Heart right ventricle (tissue), 16 donors: ENCODE data around the gene SMTN. TPM values are rescaled to one million over a fixed set of nuclear protein-coding genes. Genes with fewer than 3 reads are reported as not detected.
A peak's percentile ranks its signal among the peaks of the same experiment; 100 is the strongest.

Experiments
- ATAC-seq, 8 donors: fragments of 200-7000 bp; cut with Tn5 transposase; one replicate each; pipeline ENCODE4 v1.9.1; 2020; ENCODE audit warnings: mild to moderate bottlenecking in 8 of 8, moderate library complexity in 8 of 8, moderate number of reproducible peaks in 1 of 8
- DNase-seq, 2 donors: peaks; one replicate each; pipeline ENCODE4 v3.0.0-alpha.2; 2020
- H3K27ac ChIP-seq, 10 donors: fragments of 200-600 bp; sonication (generic) in 2 of 10; one replicate each; pipeline versions ENCODE4 v1.5.0 to v1.8.0; 2020 to 2022; ENCODE audit warnings: mild to moderate bottlenecking in 3 of 10
- H3K27me3 ChIP-seq, 7 donors: fragments of 200-600 bp; one replicate each; pipeline ENCODE4 v1.8.0; 2021 to 2022; ENCODE audit warnings: mild to moderate bottlenecking in 2 of 7
- H3K36me3 ChIP-seq, 9 donors: fragments of 200-600 bp; sonication (generic) in 1 of 9; one replicate each; pipeline versions ENCODE4 v1.5.0 to v1.8.0; 2020 to 2022; ENCODE audit warnings: mild to moderate bottlenecking in 2 of 9
- H3K4me1 ChIP-seq, 9 donors: fragments of 200-600 bp; sonication (generic) in 1 of 9; one replicate each; pipeline versions ENCODE4 v1.5.0 to v1.8.0; 2020 to 2022; ENCODE audit warnings: mild to moderate bottlenecking in 4 of 9
- H3K4me3 ChIP-seq, 10 donors: fragments of 200-600 bp; sonication (generic) in 2 of 10; one replicate each; pipeline versions ENCODE4 v1.5.0 to v1.8.0; 2020 to 2022; ENCODE audit warnings: mild to moderate bottlenecking in 7 of 10, moderate library complexity in 2 of 10
- H3K9me3 ChIP-seq, 11 donors: fragments of 200-600 bp in 10 of 11; sonication (generic) in 2 of 11; one replicate each; pipeline versions ENCODE4 v1.5.0 to v1.8.0; 2013 to 2022; ENCODE audit warnings: mild to moderate bottlenecking in 2 of 11, control low read depth in 1 of 11, moderate library complexity in 1 of 11
- WGBS, 2 donors: extraction: QIAGEN DNeasy Blood & Tissue Kit; methylation state at CpG; one replicate each; pipeline ENCODE4 v1.1.7; 2013; ENCODE audit warnings: inconsistent platforms in 1 of 2; 5-methylcytosine and 5-hydroxymethylcytosine counted together
- intact Hi-C, 10 donors: fragments of 100-400 bp; cut with DNase I; formaldehyde crosslinking; loops; one replicate each; pipeline versions ENCODE4 v1.11.1 to v1.14.2; 2022
- polyA plus RNA-seq, 2 donors: library from polyadenylated mRNA; stranded (reverse); fragments of 200-250 nt; gene quantifications; one replicate each; pipeline ENCODE4 v1.2.3, GENCODE V29; 2013
- total RNA-seq, 10 donors: library from RNA; stranded (reverse); fragmentation: NEBNext Ultra II Directional in 3 of 10; extraction: Animal tissue kit (Norgen Biotek cat#: 25700) in 3 of 10; gene quantifications; one replicate each; pipeline versions ENCODE4 v1.2.1 to v1.2.4, GENCODE V29; 2021 to 2023
- TF ChIP-seq, protein P1 (sequence below), 9 donors: fragments of 200-600 bp; sonication (generic) in 2 of 9; IDR thresholded peaks; one replicate each; pipeline versions ENCODE4 v1.5.0 to v1.8.0; 2021 to 2022; ENCODE audit warnings: antibody characterized with exemption in 9 of 9, mild to moderate bottlenecking in 5 of 9, moderate library complexity in 1 of 9
- donor health status: Arrhythmogenic right ventricular cardiomyopathy.
- donor health status: ischemic (EF 13 %, LVEDD 7.1; RV severe dilation, severe dysfunction).
- donor health status: healthy with polysubstance abuse.
- donor health status: DM: no; HTN: yes; CAD: no.
- donor health status: DM: no; HTN: no; CAD: no.
- donor health status: ischemic (EF 25% LVEDD 6.9; RV normal size, moderate dysfunction).
- donor health status: ischemic (EF 25% LVEDD 5.7; RV mildly dilated, moderate dysfunction).
- donor health status: healthy.
- donor health status: DM: yes; HTN: yes; CAD: no.
- donor health status: Ischemic cardiomyopathy.
- donor health status: ischemic (EF 35%, LVEDD 5.7; RV mildly dilated, moderate dysfunction).
- donor health status: nonischemic (EF 11% LVEDD 7.7; RV severe dilation, severe dysfunction).
- donor health status: DM: yes; HTN: yes; CAD: no.
- donor health status: PGD.
- donor health status: ischemic (EF 29% LVEDD 5.4; RV normal size, mild dysfunction).
- donor health status: nonischemic (EF 23%, LVEDD 6.1; RV moderate dilation, normal function).

Gene SMTN
- total and polyA plus RNA-seq, 12 donors = 64.2 to 398 (median 204) TPM

DNA sequence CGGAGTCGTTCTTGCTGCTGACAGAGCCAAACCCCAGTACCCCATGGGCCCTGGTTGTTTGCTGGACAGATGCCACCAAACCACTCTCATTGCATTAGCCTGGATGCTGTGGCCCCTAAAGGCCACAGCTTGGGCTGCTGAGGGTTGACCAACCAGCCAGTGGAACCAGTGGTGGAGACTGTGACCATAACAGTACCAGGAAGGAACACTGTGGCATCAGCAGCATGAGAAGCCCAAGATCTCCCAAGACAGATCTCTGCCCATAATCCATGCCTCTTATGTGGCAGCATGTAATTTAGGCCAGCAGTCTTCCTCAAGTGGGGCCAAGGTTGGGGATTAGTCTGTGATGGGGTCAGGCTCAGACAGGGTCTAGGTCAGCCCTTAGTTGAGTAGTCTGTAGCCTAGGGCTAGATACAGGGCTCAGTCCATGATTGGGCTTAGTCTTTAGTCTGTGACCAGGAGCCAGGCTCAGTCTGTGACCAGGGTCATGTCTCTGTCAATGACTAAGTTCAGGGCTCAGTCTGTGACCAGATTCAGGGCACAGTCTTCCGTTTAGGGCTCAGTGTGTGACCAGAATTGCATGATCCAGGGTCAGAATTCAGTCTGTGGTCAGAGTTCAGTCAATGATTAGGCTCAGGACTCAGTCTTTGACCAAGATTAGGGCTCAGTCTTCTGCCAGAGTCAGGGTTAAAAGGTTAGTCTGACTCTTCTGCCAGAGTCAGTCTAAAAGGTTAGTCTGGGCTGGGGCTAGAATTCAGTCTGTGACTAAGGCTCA, 37.1 kb downstream of the SMTN start:
- TF ChIP-seq, protein P1, sequence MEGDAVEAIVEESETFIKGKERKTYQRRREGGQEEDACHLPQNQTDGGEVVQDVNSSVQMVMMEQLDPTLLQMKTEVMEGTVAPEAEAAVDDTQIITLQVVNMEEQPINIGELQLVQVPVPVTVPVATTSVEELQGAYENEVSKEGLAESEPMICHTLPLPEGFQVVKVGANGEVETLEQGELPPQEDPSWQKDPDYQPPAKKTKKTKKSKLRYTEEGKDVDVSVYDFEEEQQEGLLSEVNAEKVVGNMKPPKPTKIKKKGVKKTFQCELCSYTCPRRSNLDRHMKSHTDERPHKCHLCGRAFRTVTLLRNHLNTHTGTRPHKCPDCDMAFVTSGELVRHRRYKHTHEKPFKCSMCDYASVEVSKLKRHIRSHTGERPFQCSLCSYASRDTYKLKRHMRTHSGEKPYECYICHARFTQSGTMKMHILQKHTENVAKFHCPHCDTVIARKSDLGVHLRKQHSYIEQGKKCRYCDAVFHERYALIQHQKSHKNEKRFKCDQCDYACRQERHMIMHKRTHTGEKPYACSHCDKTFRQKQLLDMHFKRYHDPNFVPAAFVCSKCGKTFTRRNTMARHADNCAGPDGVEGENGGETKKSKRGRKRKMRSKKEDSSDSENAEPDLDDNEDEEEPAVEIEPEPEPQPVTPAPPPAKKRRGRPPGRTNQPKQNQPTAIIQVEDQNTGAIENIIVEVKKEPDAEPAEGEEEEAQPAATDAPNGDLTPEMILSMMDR (IDR thresholded peaks at IDR 0.05) = no peak
- Histone ChIP-seq H3K4me1 (peaks cover 3 to 45% (median 27%) of the 10 kb centered on the region in 9 donors), H3K27ac (peak overlapping the region; percentile 56 to 93 (median 86)), H3K4me3 (no peak overlapping the region), H3K36me3 (no peaks in the 10 kb centered on the region), H3K9me3 (no peaks in the 10 kb centered on the region), H3K27me3 (no peaks in the 10 kb centered on the region)
- 65 to 74% methylated on average over 3 of the region's 3 CpGs for WGBS, 2 donors
- ATAC-seq (no peak), DNase-seq (no peak)
- intact Hi-C loops = loop anchor here in 1 of 10 donors (5.0 kb wide), 1 partner anchor 39 kb away; no protein-coding TSS in a partner anchor

DNA sequence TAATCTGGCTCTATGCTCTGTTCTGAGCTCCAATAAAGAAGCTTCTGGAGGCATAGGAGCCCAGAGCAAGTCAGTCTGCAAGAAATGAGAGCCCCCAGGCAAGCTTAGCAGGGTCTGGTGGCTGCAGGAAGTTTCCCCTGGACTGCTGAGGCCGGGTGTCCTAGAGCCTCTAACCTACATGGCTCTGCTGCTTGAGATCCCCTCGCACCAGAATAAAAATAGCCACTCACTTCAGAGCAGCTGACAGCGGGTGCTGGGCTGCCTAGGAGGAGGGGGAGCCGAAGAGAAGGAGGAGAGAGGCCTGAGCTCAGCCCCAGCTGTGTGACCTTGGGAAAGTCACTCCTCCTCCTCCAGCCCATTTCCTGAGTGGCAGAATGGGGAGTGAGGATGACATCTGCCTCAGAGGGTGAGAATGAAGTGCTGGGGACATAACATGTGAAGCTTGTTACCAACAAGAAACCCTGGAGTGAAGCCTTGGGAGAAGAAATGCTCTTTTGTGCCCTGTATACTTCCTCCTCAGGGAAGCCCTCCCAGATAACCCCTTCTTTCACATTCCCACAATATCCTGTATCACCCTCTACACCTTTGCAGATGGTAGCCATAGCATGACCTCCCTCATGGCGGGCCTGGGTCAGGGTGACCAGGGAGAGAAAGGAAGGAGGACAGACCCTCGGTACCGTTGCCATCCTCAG, 38.1 kb downstream of the SMTN start:
- H3K27ac ChIP-seq = peak overlapping the region; percentile 56 to 93 (median 86)
- peaks cover 3 to 50% (median 31%) of the 10 kb centered on the region in 9 donors for H3K4me1 ChIP-seq
- no peaks in the 10 kb centered on the region for H3K9me3 ChIP-seq
- H3K27me3 ChIP-seq = no peaks in the 10 kb centered on the region
- DNase-seq (peak; percentile 58), ATAC-seq (peak; percentile 77 to 93 (median 86))
- intact Hi-C loops = loop anchor here in 1 of 10 donors (5.0 kb wide), 1 partner anchor 38 kb away; no protein-coding TSS in a partner anchor
- H3K4me3 ChIP-seq = no peak overlapping the region
- H3K36me3 ChIP-seq = no peaks in the 10 kb centered on the region
- WGBS, 2 donors = 49 to 50% methylated on average over 7 of the region's 7 CpGs
- TF ChIP-seq, protein P1 (IDR thresholded peaks at IDR 0.05) = no peak

DNA sequence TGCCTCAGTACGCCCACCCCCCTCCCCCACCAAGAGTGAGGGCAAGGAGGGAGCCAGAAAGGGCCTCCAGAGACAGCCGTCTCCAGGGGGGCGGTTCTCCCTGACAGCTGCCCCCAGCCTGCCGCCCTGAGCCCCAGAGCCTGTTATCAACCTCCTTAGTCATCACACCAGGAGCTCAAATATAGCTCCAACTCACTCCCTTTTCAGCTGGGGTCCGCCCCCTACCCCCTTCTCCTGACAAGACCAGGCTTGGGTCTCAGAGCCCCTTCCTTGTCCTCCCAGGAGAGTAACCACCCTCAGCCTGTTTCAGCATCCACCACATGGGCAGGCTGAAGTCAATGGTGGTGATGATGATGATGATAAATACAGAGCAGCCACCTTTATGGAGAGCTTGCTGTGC, 39.1 kb downstream of the SMTN start:
- no peaks in the 10 kb centered on the region for H3K27me3 ChIP-seq
- no peak overlapping the region for H3K4me3 ChIP-seq
- H3K36me3 ChIP-seq = no peaks in the 10 kb centered on the region
- DNase-seq = no peak
- no peaks in the 10 kb centered on the region for H3K9me3 ChIP-seq
- TF ChIP-seq, protein P1 (IDR thresholded peaks at IDR 0.05) = no peak
- 48 to 59% methylated on average over 5 of the region's 5 CpGs for WGBS, 2 donors
- intact Hi-C loops = no loop called here
- H3K4me1 ChIP-seq = peaks cover 3 to 50% (median 31%) of the 10 kb centered on the region in 9 donors
- ATAC-seq = peak in 1 of 8 donors; percentile 14
- H3K27ac ChIP-seq = peak overlapping the region in 9 of 10 donors; percentile 56 to 93 (median 86)

DNA sequence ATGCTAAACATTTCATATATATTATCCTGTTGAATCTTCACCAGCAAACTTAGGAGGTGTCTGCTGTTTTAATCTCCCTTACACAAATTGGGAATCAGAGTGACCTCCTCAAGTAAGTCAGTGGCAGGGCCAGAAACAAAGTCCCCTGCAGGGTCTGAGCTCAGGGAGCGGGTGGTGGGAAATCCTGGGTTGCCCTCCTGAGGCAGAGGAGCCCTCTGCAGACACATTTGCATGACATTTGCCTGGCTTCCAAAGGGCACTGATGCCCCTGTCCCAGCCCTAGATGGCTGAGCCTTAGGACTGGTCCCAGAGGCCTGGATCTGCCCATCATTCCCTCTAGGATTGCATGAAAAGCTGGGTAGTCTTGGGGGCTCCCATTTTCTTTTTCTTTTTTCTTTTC, 39.5 kb downstream of the SMTN start:
- Histone ChIP-seq H3K4me1 (peaks cover 3 to 50% (median 31%) of the 10 kb centered on the region in 9 donors), H3K9me3 (no peaks in the 10 kb centered on the region), H3K4me3 (no peak overlapping the region), H3K27me3 (no peaks in the 10 kb centered on the region), H3K36me3 (no peaks in the 10 kb centered on the region), H3K27ac (peak overlapping the region in 7 of 10 donors; percentile 80 to 93 (median 88))
- intact Hi-C loops = no loop called here
- DNase-seq (no peak), ATAC-seq (no peak)
- WGBS, 2 donors = 94 to 97% methylated on average over 1 of the region's 1 CpG
- TF ChIP-seq, protein P1 (IDR thresholded peaks at IDR 0.05) = no peak
